ENCODE measurements around the gene ISYNA1. TPM values are rescaled to one million over a fixed set of nuclear protein-coding genes. Genes with fewer than 3 reads are reported as not detected.
"Not testable (repeated sequence)": the region's sequence is repeated elsewhere in the genome, so short reads cannot be mapped to it uniquely, and the experiment has no call there.

The ISYNA1 gene
- total RNA-seq, 1 donor from 2014 or later, result 6.3 TPM

- peak overlapping the region; percentile 63 for H3K27ac Mint-ChIP-seq
- ChIA-PET CTCF (interaction anchor here (0.6 to 6.8 kb wide), 11 partner anchors 11 to 133 kb away, joined by 3 to 67 read pairs (median 5); no protein-coding TSS in a partner anchor), POLR2A (interaction anchor here (0.6 to 3.3 kb wide), 2 partner anchors 132 to 133 kb away, joined by 3 to 15 read pairs; partner anchors contain the start of gene JUND)
- peaks cover 41% of the 10 kb centered on the region for H3K4me1 Mint-ChIP-seq
- no peak for ATAC-seq (ENCODE audit: low read depth)
- TF ChIP-seq CTCF (IDR thresholded peaks at IDR 0.05), result no peak
- H3K9me3 Mint-ChIP-seq, result no peaks in the 10 kb centered on the region
- no peak overlapping the region for H3K4me3 Mint-ChIP-seq
- peaks cover 46% of the 10 kb centered on the region for H3K27me3 Mint-ChIP-seq
- intact Hi-C loops (cut with micrococcal nuclease), result loop anchor here (10.0 kb wide), 2 partner anchors 308 to 468 kb away; no protein-coding TSS in a partner anchor
- no peaks in the 10 kb centered on the region for H3K36me3 Mint-ChIP-seq (ENCODE audit: low read depth)
- no peak for DNase-seq
These were observed 25.2 kb downstream of the ISYNA1 start for GRCh38 chr19:18412610-18413239.

DNA sequence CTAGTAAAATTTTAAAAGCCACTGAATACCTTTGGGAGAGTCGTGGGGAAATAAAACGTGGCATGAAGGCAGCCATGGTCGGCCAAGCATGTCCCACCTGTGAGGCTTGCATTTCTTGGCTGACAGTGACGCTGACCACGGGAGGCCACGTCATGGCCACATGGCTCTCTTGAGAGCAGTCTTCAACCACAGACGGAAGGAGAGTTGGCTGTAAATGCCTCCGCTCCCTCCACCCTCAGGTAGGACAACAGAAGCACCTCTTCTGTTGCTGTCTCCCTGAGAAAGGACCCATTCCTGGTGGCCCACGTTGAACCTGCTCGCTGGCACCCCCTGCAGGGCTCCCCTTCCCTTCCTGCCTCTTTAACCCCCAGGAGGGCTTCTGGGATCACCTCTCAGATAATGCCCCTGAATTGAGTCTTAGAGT lies 29.9 kb downstream of the ISYNA1 start:
- intact Hi-C loops (cut with micrococcal nuclease), result loop anchor here (1.0 to 5.0 kb wide), 3 partner anchors 11 to 36 kb away; partner anchors contain the start of gene LRRC25
- no peak for TF ChIP-seq CTCF (IDR thresholded peaks at IDR 0.05)
- H3K27me3 Mint-ChIP-seq, result peaks cover 18% of the 10 kb centered on the region
- peaks cover 24% of the 10 kb centered on the region for H3K4me1 Mint-ChIP-seq
- peak overlapping the region; percentile 76 for H3K27ac Mint-ChIP-seq
- H3K9me3 Mint-ChIP-seq, result no peaks in the 10 kb centered on the region
- DNase-seq (peak; percentile 81), ATAC-seq (ENCODE audit: low read depth) (peak; percentile 88)
- no peaks in the 10 kb centered on the region for H3K36me3 Mint-ChIP-seq (ENCODE audit: low read depth)
- ChIA-PET POLR2A (interaction anchor here (1.2 kb wide), 1 partner anchor 11 kb away, joined by 3 read pairs; the partner anchor contains the start of gene SSBP4), CTCF (no interaction called here)
- peak overlapping the region; percentile 53 for H3K4me3 Mint-ChIP-seq

GRCh38 chr19:18406749-18407148 lies 31.2 kb downstream of the ISYNA1 start:
- no peaks in the 10 kb centered on the region for H3K36me3 Mint-ChIP-seq (ENCODE audit: low read depth)
- no peak for DNase-seq
- H3K9me3 Mint-ChIP-seq, result no peaks in the 10 kb centered on the region
- intact Hi-C loops (cut with micrococcal nuclease), result loop anchor here (5.0 kb wide), 1 partner anchor 34 kb away; no protein-coding TSS in a partner anchor
- no peak overlapping the region for H3K4me3 Mint-ChIP-seq
- no peak for ATAC-seq (ENCODE audit: low read depth)
- POLR2A ChIA-PET, result no interaction called here
- H3K27ac Mint-ChIP-seq, result no peak overlapping the region
- CTCF ChIA-PET, result interaction anchor here (1.4 kb wide), 1 partner anchor 18 kb away, joined by 3 read pairs; no protein-coding TSS in a partner anchor
- H3K27me3 Mint-ChIP-seq, result peaks cover 9% of the 10 kb centered on the region
- peaks cover 37% of the 10 kb centered on the region for H3K4me1 Mint-ChIP-seq
- TF ChIP-seq CTCF (IDR thresholded peaks at IDR 0.05), result no peak

DNA sequence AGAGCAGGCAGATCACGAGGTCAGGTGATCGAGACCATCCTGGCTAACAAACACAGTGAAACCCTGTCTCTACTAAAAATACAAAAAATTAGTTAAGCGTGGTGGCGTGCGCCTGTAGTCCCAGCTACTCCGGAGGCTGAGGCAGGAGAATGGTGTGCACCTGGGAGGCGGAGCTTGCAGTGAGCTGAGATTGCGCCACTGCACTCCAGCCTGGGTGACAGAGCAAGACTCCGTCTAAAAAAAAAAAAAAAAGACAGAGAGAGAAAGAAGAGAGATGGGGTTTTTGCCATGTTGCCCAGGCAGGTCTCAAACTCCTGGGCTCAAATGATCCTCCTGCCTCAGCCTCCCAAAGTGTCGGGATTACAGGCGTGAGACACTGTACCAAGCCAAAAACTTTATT lies 32.2 kb downstream of the ISYNA1 start:
- CTCF ChIA-PET, result interaction anchor here (1.4 kb wide), 1 partner anchor 17 kb away, joined by 3 read pairs; no protein-coding TSS in a partner anchor
- H3K27ac Mint-ChIP-seq; H3K9me3 Mint-ChIP-seq; H3K27me3 Mint-ChIP-seq; H3K4me3 Mint-ChIP-seq; ATAC-seq (ENCODE audit: low read depth); H3K36me3 Mint-ChIP-seq (ENCODE audit: low read depth); DNase-seq: not testable (repeated sequence)
- intact Hi-C loops (cut with micrococcal nuclease), result loop anchor here (5.0 kb wide), 1 partner anchor 33 kb away; no protein-coding TSS in a partner anchor
- peaks cover 46% of the 10 kb centered on the region for H3K4me1 Mint-ChIP-seq
- POLR2A ChIA-PET, result interaction anchor here (0.6 kb wide), 1 partner anchor 547 kb away, joined by 4 read pairs; no protein-coding TSS in a partner anchor

DNA sequence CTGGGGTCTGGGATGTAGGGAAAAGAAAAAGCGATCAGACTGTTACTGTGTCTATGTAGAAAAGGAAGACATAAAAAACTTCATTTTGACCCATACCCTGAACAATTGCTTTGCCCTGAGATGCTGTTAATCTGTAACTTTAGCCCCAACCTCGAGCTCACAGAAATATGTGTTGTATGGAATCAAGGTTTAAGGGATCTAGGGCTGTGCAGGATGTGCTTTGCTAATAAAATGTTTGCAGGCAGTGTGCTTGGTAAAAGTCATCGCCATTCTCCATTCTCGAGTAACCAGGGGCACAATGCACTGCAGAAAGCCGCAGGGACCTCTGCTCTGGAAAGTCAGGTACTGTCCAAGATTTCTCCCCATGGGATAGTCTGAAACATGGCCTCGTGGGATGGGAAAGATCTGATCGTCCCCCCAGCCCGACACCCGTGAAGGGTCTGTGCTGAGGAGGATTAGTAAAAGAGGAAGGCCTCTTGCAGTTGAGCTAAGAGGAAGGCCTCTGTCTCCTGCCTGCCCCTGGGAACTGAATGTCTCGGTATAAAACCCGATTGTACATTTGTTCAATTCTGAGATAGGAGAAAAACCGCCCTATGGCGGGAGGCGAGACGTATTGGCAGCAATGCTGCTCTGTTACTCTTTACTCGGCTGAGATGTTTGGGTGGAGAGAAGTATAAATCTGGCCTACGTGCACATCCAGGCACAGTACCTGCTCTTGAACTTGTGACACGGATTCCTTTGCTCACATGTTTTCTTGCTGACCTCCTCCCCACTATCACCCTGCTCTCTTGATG lies 35.3 kb downstream of the ISYNA1 start:
- H3K27ac Mint-ChIP-seq, result peak overlapping the region; percentile 88
- intact Hi-C loops (cut with micrococcal nuclease), result loop anchor here (1.0 kb wide), 2 partner anchors 10 to 14 kb away; no protein-coding TSS in a partner anchor
- H3K36me3 Mint-ChIP-seq (ENCODE audit: low read depth); ATAC-seq (ENCODE audit: low read depth); H3K9me3 Mint-ChIP-seq; DNase-seq; H3K27me3 Mint-ChIP-seq: not testable (repeated sequence)
- POLR2A ChIA-PET, result interaction anchor here (0.6 to 1.7 kb wide), 5 partner anchors 9 to 123 kb away, joined by 3 to 8 read pairs (median 5); no protein-coding TSS in a partner anchor
- peak overlapping the region; percentile 51 for H3K4me3 Mint-ChIP-seq
- H3K4me1 Mint-ChIP-seq, result peaks cover 44% of the 10 kb centered on the region
- CTCF ChIA-PET, result interaction anchor here (1.1 to 2.2 kb wide), 3 partner anchors 14 to 74 kb away, joined by 3 to 12 read pairs (median 5); no protein-coding TSS in a partner anchor

Measured in activated B cell treated with CpG ODN at 0.5 μM for 24 hours (primary cell).